NCI-H1694 treated with DMSO at 0.1 percent for 48 hours (cell line): ENCODE data around the gene SH2D7.

ENCODE experiments used
- DNase-seq: peaks from one replicate; lab custom pipeline; 2025; lab: John Stamatoyannopoulos, UW

Gene SH2D7

GRCh38 chr15:78061963-78062427, 30.4 kb upstream of the SH2D7 start:
- DNase-seq: no peak

DNA sequence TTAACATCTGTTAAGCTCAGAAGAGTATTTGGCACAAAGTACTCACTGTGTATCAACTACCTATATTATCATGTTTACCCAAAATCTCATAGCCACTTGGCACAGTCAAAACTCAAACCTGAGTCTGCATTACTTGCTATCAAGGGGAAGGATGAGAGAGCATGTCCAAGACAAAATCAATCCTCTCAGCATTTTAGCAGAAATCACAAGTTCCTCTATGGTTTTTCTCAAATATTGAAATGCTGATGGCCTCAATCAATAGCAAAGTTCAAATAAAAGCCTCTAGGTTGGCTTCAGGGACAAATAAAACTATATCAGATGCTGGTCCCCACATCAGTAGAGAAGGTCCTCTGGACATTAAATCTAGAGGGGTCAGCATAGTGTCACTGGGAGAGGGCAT, 29.1 kb upstream of the SH2D7 start:
- no peak for DNase-seq

DNA sequence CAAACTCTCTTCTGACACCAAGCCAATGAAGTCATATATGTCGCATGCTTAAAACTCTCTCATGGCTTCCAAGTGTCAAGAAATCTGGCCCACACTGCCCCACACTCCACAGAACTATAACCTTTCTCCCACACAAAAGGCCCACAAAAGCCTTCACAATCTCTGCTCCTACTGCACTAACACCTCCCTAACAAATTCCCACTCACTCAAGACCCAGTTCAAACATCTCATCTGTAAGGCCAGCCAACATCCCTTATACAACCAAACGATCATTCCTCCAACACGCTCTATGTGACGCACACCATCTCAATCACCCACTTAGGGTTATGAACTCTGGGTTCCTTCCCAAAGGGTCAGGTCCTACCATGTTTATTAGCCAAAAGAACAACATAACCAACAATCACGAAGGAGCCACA, 28.4 kb upstream of the SH2D7 start:
- DNase-seq: no peak

GRCh38 chr15:78064544-78064943, 27.8 kb upstream of the SH2D7 start:
- DNase-seq: no peak

GRCh38 chr15:78065284-78065872, 27.0 kb upstream of the SH2D7 start:
- no peak for DNase-seq

GRCh38 chr15:78065973-78066946, 26.1 kb upstream of the SH2D7 start:
- no peak for DNase-seq

DNA sequence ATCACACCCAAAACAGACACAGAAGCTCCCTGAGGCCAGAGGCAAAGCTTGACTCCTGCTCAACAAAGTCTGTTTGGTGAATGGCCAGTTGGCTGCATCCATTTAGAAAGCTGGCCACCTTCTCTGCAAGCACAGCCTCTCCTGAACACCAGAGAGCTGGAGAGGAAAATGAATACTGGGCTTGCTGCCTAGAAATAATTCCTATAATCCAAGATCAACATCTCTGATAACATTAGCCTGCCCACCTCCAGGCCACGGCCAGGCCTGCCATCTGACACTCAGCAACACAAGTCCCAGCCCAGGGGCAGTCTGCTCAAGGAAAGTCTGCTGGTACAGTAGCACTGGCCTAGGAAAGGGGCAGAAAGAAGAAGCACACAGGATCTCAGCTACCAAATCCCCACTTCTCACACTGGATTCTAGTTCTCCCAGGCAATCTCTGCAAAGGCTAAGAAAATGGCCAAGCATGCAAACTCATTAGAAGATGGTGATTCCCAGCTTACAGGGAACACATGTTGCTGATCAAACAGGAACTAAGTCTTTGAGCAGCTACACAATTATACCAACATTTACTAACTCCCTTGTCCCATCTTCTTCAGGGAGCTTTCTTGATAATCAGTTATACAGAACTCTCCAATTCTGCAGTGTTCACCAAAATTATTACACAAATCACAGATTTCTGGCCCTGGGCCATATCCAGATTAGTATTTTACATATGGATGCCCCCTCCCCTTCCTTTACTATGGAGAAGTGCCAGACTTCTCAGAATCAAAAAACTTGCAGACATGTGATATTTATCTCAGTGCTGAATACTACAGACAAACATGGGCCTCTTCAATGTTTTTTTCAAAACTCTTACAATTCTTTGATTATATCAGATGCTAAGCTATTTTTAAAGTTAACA, 24.8 kb upstream of the SH2D7 start:
- no peak for DNase-seq

- DNase-seq: no peak
Measured at GRCh38 chr15:78069052-78069414, 23.3 kb upstream of the SH2D7 start.

GRCh38 chr15:78069462-78070029, 22.8 kb upstream of the SH2D7 start:
- no peak for DNase-seq

- no peak for DNase-seq
Measured at GRCh38 chr15:78070049-78070700, 22.2 kb upstream of the SH2D7 start.

DNA sequence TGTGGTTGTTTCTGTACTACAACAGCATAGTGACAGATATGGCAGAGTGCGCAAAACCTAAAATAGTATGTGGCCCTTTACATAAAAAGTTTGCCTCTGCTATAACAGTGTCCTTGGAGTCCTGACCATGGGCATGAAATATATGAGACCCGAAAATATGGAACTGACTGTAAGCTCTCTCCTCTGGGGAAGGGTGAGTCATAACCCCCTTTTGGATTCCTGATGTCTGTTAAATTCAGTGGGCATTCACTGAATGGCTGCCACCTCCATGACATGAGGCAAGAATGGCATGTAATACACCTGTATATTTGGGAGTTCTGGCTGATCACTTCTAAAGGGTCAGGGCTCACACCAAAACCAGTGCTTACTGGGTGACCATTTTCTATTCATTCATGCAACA, 21.0 kb upstream of the SH2D7 start:
- no peak for DNase-seq

- no peak for DNase-seq
Measured at GRCh38 chr15:78072080-78072892, 20.1 kb upstream of the SH2D7 start.

- no peak for DNase-seq
Measured at GRCh38 chr15:78073046-78073787, 19.1 kb upstream of the SH2D7 start.

DNA sequence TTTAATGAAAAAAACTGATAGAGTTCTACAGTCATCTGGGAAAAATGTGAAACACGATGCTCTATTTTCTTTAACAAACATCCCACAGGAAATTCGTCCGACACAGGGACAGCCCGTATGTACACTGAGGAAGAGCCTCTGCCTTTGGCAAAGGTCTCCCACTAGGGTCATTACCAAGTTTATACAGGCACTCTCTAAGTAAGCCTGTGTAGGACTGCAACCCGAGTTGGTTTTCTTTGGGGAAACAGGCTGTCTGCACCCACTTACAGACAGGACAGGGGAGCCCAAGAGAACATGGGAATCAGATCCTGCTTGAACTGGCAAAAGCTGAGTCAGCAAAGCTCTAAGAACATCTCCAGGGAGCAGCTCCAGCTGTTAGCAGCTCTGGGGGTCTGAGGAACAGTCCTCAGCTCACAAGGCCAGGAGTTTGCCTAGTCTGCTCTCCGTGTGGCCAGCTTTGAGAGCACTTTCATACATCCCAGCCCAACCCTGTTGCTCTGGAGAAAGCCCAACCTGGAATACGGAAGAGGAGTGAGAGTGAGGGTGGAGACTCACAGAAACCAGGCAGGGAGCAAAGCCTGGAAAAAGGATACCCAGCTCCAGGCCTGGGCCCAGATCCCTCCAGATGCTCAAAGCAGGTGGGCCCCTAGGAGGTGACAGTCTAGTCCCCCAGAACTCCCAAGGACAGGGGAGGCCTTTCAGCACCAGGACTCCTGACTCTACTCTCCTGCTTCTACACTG, 16.7 kb upstream of the SH2D7 start:
- peak; percentile 24 for DNase-seq

DNA sequence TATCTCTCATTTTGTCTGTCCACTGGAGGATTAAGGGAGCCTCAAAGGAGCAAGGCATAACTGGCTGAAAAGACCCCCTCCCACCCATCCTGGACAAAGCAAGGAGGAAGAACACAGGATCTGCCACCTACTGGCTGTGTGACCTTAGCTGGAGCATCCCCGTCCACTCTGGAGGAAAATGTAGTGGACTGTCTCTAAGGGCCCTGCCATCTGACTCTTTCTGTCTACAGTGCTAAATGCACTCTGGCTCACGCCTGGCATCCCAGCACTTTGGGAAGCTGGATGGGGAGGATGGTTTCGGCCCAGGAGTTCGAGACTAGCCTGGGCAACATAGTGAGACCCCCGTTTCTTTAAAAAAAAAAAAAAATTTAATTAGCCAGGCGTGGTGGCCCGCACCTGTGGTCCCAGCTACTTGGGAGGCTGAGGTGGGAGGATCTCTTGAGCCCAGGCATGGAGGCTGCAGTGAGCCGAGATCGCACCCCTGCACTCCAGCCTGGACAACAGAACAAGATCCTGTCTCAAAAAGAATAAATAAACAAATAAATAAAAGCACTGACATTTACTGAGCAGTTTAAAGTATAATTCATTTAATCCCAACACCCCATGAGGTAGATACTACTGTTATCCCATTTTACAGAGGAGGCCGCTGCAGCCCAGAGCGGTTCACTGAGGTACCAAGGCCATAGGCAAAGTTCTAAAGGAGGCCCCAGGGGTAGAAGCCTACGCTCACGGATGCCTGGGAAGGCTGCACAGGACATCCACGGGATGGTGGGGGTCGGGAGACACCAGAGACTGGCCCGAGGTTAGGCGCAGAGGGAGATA, 15.9 kb upstream of the SH2D7 start:
- no peak for DNase-seq

DNA sequence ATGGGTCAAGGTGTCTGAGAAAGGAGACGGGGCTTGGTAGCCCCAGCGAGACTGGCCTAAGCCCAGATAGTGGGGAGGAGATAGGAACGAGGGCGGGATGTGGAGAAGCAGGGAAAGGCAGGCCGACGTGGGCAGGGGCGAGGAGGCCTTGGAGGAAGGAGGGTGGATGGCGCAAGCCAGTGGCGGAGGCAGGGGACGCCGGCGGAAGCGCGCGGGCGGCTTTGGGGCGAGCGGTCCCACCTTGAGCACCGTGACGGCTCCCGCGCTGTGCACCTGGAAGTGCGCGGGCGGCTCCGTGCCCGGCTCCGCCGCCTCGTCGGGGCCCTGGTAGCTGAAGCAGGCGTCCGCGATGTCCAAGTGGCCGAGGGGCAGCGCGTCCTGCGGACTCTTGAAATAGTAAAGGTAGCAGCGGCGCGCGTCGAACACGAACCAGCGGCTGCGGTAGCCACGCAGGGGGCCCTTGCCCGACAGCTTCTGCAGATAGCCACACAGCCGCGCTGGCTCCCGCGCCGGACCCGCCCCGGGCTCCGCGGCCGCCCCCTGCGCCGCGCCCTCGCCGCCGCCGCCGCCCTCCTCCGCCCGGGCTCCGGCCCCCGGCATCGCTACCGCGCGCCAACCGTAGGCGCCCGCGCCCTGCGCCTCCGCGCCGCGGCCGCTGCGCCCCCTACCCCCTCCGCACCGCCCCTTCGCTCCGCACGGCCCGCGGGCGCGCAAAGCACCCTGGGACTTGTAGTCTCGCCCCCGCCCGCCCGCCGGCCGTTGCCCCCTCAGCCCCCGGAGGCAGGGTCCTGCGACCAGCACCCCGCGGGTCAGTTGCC, 15.1 kb upstream of the SH2D7 start, which contains the start of gene TBC1D2B:
Gene TBC1D2B, minus strand, starts transcription at position 659 of the 818 bp plus-strand sequence. Its CDS starts 59 bp downstream, at position 600.
- DNase-seq: peak; percentile 11

GRCh38 chr15:78077871-78078210, 14.5 kb upstream of the SH2D7 start:
- no peak for DNase-seq
